ENCODE results near the gene ADK. TPM values are rescaled to one million over a fixed set of nuclear protein-coding genes. Genes with fewer than 3 reads are reported as not detected.

ADK gene
- total and polyA plus RNA-seq, 2 of the 13 experiments (the other 11 are each of a cell fraction or from before 2014, with no cell fraction given): 48.6 to 79.1 TPM

- Histone ChIP-seq H3K36me3 (replicated peaks in 1 of 2; ENCODE audit: control insufficient read depth in 1 of 2, insufficient read depth in 2 of 2, low read length in 2 of 2) (no peaks in the 10 kb centered on the region), H3K4me1 (ENCODE audit: insufficient read depth, low read length) (peaks cover 7% of the 10 kb centered on the region; the same call in 1 of the 2 replicates), H3K4me2 (ENCODE audit: low read depth, low read length) (no peak overlapping the region), H3K9ac (ENCODE audit: insufficient read depth, low read depth, low read length) (no peak overlapping the region), H4K20me1 (ENCODE audit: insufficient read depth, low read length) (no peaks in the 10 kb centered on the region; the same call in 1 of the 2 replicates), H3K27me3 (ENCODE audit: control insufficient read depth in 1 of 2, insufficient read depth in 2 of 2, low read length in 2 of 2) (no peaks in the 10 kb centered on the region), H3K4me3 (replicated peaks in 1 of 3; ENCODE audit: insufficient read depth in 1 of 3, low read depth in 2 of 3, low read length in 3 of 3) (no peak overlapping the region), H3K79me2 (ENCODE audit: insufficient read depth, low read length) (peaks cover 3% of the 10 kb centered on the region), H2AFZ (ENCODE audit: low read length) (no peak overlapping the region), H3K9me3 (ENCODE audit: low read length) (no peaks in the 10 kb centered on the region), H3K27ac (ENCODE audit: extremely low read length, insufficient read depth, low read length) (no peak overlapping the region)
- FAIRE-seq: no peak
- no peak for DNase-seq (ENCODE audit: low spot score)
- intact Hi-C loops (cut with micrococcal nuclease; ENCODE audit: unreplicated experiment): no loop called here
- ChIA-PET CTCF (ENCODE audit: low intra/inter-chr PET ratio, low total read pairs) (no interaction called here), POLR2A (no interaction called here)
- in situ Hi-C loops (cut with HindIII; ENCODE audit: extremely low pct_ligation_motif_present, low pct_unique_long_range_greater_than_20kb): no loop called here
- no peak for TF ChIP-seq SNAPC5 (CRISPR knock-in tag; IDR thresholded peaks at IDR 0.05; ENCODE audit: borderline replicate concordance)
- no peak for TF ChIP-seq CBX5 (CRISPR knock-in tag; IDR thresholded peaks at IDR 0.05; ENCODE audit: borderline replicate concordance)
- TF ChIP-seq ZNF891 (CRISPR knock-in tag; IDR thresholded peaks at IDR 0.05): no peak
- TF ChIP-seq ZMAT3 (CRISPR knock-in tag; conservative IDR thresholded peaks at IDR 0.05): no peak
- no peak for TF ChIP-seq ETV6 (CRISPR knock-in tag; conservative IDR thresholded peaks at IDR 0.05)
- TF ChIP-seq NFATC3 (CRISPR knock-in tag; IDR thresholded peaks at IDR 0.05): no peak
- TF ChIP-seq PRMT3 (CRISPR knock-in tag; IDR thresholded peaks at IDR 0.05; ENCODE audit: borderline replicate concordance, low read depth): no peak
- TF ChIP-seq RFX5 (IDR thresholded peaks at IDR 0.05; ENCODE audit: low read depth, low read length): no peak
- no peak for TF ChIP-seq ZNF775 (CRISPR knock-in tag; IDR thresholded peaks at IDR 0.05; ENCODE audit: borderline replicate concordance)
- no peak for TF ChIP-seq RNF219 (CRISPR knock-in tag; IDR thresholded peaks at IDR 0.05)
- no peak for TF ChIP-seq MAFK (conservative IDR thresholded peaks at IDR 0.05 in 1 of 2, IDR thresholded peaks at IDR 0.05 in 1 of 2; ENCODE audit: low read length in 2 of 2)
- no peak for ATAC-seq
- BruUV-seq (replicated peaks): no TSS peak
- 95% methylated on average over 3 of the region's 3 CpGs for WGBS (ENCODE audit: low lambda C conversion rate)
These were observed 154.7 kb downstream of the ADK start for GRCh38 chr10:74305730-74306129.
